Mucosa of descending colon (tissue), 3 donors: ENCODE measurements around the gene GFPT2. TPM values are rescaled to one million over a fixed set of nuclear protein-coding genes. Genes with fewer than 3 reads are reported as not detected.

Source experiments
- ATAC-seq: fragments of 200-7000 bp; cut with Tn5 transposase; one replicate; pipeline ENCODE4 v1.9.1; 2020; ENCODE audit warnings: mild to moderate bottlenecking, moderate library complexity
- DNase-seq, 3 donors: peaks; one replicate each; pipeline ENCODE4 v3.0.0-alpha.2; 2020
- H3K36me3 ChIP-seq: fragments of 200-600 bp; one replicate; pipeline ENCODE4 v1.8.0; 2021; ENCODE audit warnings: low read depth, mild to moderate bottlenecking
- H3K4me1 ChIP-seq: fragments of 200-600 bp; one replicate; pipeline ENCODE4 v1.8.0; 2021; ENCODE audit warnings: low read depth, mild to moderate bottlenecking
- H3K4me3 ChIP-seq: fragments of 200-600 bp; one replicate; pipeline ENCODE4 v1.8.0; 2021; ENCODE audit warnings: mild to moderate bottlenecking
- H3K9me3 ChIP-seq: fragments of 200-600 bp; one replicate; pipeline ENCODE4 v1.8.0; 2021; ENCODE audit warnings: mild to moderate bottlenecking
- CTCF ChIP-seq: fragments of 200-600 bp; IDR thresholded peaks from one replicate; pipeline ENCODE4 v1.8.0; 2022; ENCODE audit warnings: antibody characterized with exemption, mild to moderate bottlenecking
- intact Hi-C, 2 donors: fragments of 100-400 bp; cut with DNase I in 1 of 2; cut with micrococcal nuclease in 1 of 2; formaldehyde crosslinking; loops; one replicate each; pipeline versions ENCODE4 v1.11.0 to v1.11.1; 2022; cut with DNase I, micrococcal nuclease
- total RNA-seq, 3 donors: library from RNA; stranded (reverse); fragmentation: NEBNext Ultra II Directional in 2 of 3; extraction: Animal tissue kit (Norgen Biotek cat#: 25700) in 2 of 3; gene quantifications; one replicate each; pipeline versions ENCODE4 v1.2.1 to v1.2.4, GENCODE V29; 2021 to 2023
- donor health status: DM: no; HTN: no; CAD: no; lungs with moderate emphysema.
- donor health status: DM: no; HTN: no; CAD: no.
- donor health status: DM: no; HTN: yes; CAD: no.

Gene GFPT2
- total RNA-seq, 3 donors from 2014 or later: 1.3 to 17.4 (median 7.9) TPM

DNA sequence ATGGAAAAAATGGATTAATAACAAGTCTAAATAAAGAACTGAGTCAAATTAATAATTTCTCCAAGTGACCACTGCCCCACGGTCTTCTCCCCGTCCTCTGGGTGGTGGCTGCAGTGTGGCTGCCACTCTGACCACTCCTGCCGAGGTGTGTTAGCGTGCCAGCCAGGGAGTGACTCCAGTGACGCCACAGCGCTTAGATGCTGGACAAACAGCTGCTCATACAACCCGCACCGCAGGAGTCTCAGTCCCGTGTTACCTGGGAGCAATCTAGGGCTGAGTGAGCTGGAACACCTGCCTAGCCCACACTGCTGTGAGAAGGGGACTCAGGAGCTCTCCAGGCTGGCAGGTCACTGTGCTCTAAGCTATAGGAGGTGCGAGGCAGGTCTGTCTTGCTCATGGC lies 71.4 kb downstream of the GFPT2 start:
- intact Hi-C loops: no loop called here
- ATAC-seq (no peak), DNase-seq (no peak)
- Histone ChIP-seq H3K4me1 (peaks cover 1% of the 10 kb centered on the region), H3K4me3 (no peak overlapping the region), H3K9me3 (peaks cover 3% of the 10 kb centered on the region), H3K36me3 (no peaks in the 10 kb centered on the region)
- no peak for TF ChIP-seq CTCF

- DNase-seq (no peak), ATAC-seq (no peak)
- peaks cover 51% of the 10 kb centered on the region for H3K9me3 ChIP-seq
Observed at GRCh38 chr5:180274695-180275094, 78.4 kb downstream of the GFPT2 start.

DNA sequence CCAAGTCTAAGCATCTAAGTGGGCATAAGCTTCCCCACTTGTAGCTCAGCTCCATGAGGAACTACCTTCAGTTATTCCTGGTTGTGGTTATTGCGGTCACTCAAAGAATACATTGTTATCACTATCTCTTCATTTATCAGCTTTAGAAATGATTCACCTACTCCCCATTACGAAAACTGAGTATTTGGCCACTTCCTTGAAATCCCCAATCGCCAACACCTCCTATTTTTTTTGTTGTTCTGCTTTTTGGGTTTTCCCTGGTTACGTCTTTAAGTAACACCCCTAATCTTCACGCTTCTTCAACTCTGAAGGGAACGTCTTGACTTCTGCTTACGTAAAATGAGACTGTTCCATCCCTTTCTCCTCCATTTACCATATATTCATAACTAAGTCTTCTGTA lies 81.9 kb downstream of the GFPT2 start:
- intact Hi-C loops: no loop called here
- Histone ChIP-seq H3K36me3 (no peaks in the 10 kb centered on the region), H3K4me3 (no peak overlapping the region), H3K9me3 (peaks cover 80% of the 10 kb centered on the region), H3K4me1 (no peaks in the 10 kb centered on the region)
- no peak for ATAC-seq
- DNase-seq: no peak
- no peak for TF ChIP-seq CTCF

More at GRCh38 chr5:180274695-180275094, 78.4 kb downstream of the GFPT2 start:
- intact Hi-C loops: no loop called here
- no peak for TF ChIP-seq CTCF
- Histone ChIP-seq H3K36me3 (no peaks in the 10 kb centered on the region), H3K4me3 (no peak overlapping the region), H3K4me1 (no peaks in the 10 kb centered on the region)

DNA sequence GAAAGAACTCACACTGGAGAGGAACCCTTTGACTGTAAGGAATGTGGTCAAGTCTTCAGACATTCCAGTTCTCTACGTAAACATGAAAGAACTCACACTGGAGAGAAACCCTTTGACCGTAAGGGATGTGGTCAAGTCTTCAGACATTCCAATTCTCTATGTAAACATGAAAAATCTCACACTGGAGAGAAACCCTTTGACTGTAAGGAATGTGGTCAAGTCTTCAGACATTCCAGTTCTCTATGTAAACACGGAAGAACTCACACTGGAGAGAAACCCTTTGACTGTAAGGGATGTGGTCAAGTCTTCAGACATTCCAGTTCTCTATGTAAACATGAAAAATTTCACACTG lies 93.9 kb downstream of the GFPT2 start:
- DNase-seq: no peak
- Histone ChIP-seq H3K9me3 (peaks cover 100% of the 10 kb centered on the region), H3K36me3 (peaks cover 30% of the 10 kb centered on the region), H3K4me3 (no peak overlapping the region), H3K4me1 (no peaks in the 10 kb centered on the region)
- intact Hi-C loops: no loop called here
- ATAC-seq: no peak
- no peak for TF ChIP-seq CTCF

DNA sequence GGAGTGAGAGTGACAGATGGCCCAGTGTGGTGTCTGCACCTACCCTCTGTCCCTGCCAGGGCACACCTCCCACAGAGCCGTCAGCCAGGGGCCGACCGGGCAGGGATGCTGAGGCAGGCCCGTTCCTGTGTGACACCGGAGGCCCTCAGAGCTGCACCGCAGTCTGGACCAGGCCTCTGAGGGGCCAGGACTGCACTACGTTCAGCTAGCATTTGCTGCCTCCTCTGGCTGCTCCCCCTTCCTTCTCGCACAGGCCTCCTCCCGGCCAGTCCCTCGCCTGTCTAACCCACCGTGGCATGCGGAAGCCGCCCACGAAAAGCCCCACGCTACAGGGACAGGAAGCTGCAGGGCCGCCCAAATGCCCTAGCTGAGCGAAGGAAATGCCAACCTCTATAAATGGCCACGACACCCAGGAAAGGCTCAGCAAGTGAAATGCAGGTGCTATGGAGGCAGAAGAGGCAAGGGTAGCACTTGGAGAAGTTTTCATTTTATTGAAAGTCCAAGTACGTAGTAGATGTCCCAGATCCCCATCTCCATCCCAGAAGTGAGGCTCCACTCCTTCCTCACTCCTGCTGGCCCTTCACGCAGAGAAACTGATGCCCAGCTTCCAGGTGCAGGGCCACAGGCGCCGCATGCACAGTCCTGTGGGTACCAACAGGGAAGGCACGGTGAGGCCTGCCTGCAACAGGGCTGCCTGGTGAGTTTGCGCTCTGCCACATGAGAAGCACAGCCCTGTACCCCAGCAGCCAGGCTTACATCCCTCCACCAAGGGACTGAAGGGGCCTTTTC lies 99.9 kb downstream of the GFPT2 start:
- no peak for ATAC-seq
- intact Hi-C loops: no loop called here
- H3K9me3 ChIP-seq: peaks cover 96% of the 10 kb centered on the region
- DNase-seq: no peak
- peaks cover 11% of the 10 kb centered on the region for H3K36me3 ChIP-seq
- TF ChIP-seq CTCF: no peak
- H3K4me3 ChIP-seq: no peak overlapping the region
- H3K4me1 ChIP-seq: no peaks in the 10 kb centered on the region

- TF ChIP-seq CTCF: no peak
- ATAC-seq (no peak), DNase-seq (no peak)
- peaks cover 10% of the 10 kb centered on the region for H3K36me3 ChIP-seq
- H3K4me1 ChIP-seq: no peaks in the 10 kb centered on the region
- H3K9me3 ChIP-seq: peaks cover 94% of the 10 kb centered on the region
- intact Hi-C loops: no loop called here
- H3K4me3 ChIP-seq: no peak overlapping the region
Observed at GRCh38 chr5:180251887-180252286, 101.2 kb downstream of the GFPT2 start.
